HUES48 (cell line): ENCODE results near the gene ANK3.

Source experiments
- H3K27ac ChIP-seq: one replicate; pipeline ENCODE4 v1.7.0; 2013; ENCODE audit warnings: low read depth, low read length, inconsistent platforms
- H3K27me3 ChIP-seq: 2 replicates; pipeline ENCODE4 v1.6.1; 2013; ENCODE audit warnings: mild to moderate bottlenecking, low read length; ENCODE audit not compliant: control insufficient read depth, insufficient read depth
- H3K36me3 ChIP-seq: 2 replicates; pipeline ENCODE4 v1.6.1; 2013; ENCODE audit warnings: low read length; ENCODE audit not compliant: control insufficient read depth, insufficient read depth
- H3K4me1 ChIP-seq: 2 replicates; pipeline ENCODE4 v1.6.1; 2013; ENCODE audit warnings: mild to moderate bottlenecking, low read length; ENCODE audit not compliant: control insufficient read depth, insufficient read depth
- H3K4me3 ChIP-seq: 2 replicates; pipeline ENCODE4 v1.5.1; 2013; ENCODE audit warnings: mild to moderate bottlenecking, low read depth, low read length
- H3K9ac ChIP-seq: 2 replicates; pipeline ENCODE4 v1.6.1; 2013; ENCODE audit warnings: mild to moderate bottlenecking, low read depth, low read length, moderate library complexity
- H3K9me3 ChIP-seq: 2 replicates; pipeline ENCODE4 v1.6.1; 2013; ENCODE audit warnings: low read length; ENCODE audit not compliant: control insufficient read depth, insufficient read depth

Gene ANK3

GRCh38 chr10:60086421-60086820 lies 303.3 kb downstream of the ANK3 start:
- no peaks in the 10 kb centered on the region for H3K27me3 ChIP-seq
- H3K4me1 ChIP-seq, result peaks cover 19% of the 10 kb centered on the region
- no peak overlapping the region for H3K27ac ChIP-seq
- H3K9me3 ChIP-seq, result no peaks in the 10 kb centered on the region
- H3K9ac ChIP-seq, result no peak overlapping the region
- no peak overlapping the region for H3K4me3 ChIP-seq
- H3K36me3 ChIP-seq, result peaks cover 14% of the 10 kb centered on the region

GRCh38 chr10:60082744-60083344 lies 306.8 kb downstream of the ANK3 start:
- no peak overlapping the region for H3K4me3 ChIP-seq
- H3K27me3 ChIP-seq, result no peaks in the 10 kb centered on the region

GRCh38 chr10:60082341-60082740 lies 307.3 kb downstream of the ANK3 start:
- H3K4me3 ChIP-seq, result no peak overlapping the region
- peaks cover 19% of the 10 kb centered on the region for H3K4me1 ChIP-seq
- no peak overlapping the region for H3K9ac ChIP-seq
- peak overlapping the region; percentile 9 for H3K27ac ChIP-seq
- no peaks in the 10 kb centered on the region for H3K27me3 ChIP-seq
- H3K36me3 ChIP-seq, result peaks cover 12% of the 10 kb centered on the region
- H3K9me3 ChIP-seq, result no peaks in the 10 kb centered on the region

More at GRCh38 chr10:60082744-60083344, 306.8 kb downstream of the ANK3 start:
- H3K9ac ChIP-seq, result no peak overlapping the region
- peaks cover 13% of the 10 kb centered on the region for H3K36me3 ChIP-seq
- no peaks in the 10 kb centered on the region for H3K9me3 ChIP-seq
- H3K27ac ChIP-seq, result peak overlapping the region; percentile 9
- peaks cover 19% of the 10 kb centered on the region for H3K4me1 ChIP-seq

- no peak overlapping the region for H3K4me3 ChIP-seq
Measured at GRCh38 chr10:60073781-60074656, 315.7 kb downstream of the ANK3 start.

GRCh38 chr10:60073397-60073780 lies 316.3 kb downstream of the ANK3 start:
- Histone ChIP-seq H3K36me3 (peaks cover 32% of the 10 kb centered on the region), H3K27ac (no peak overlapping the region), H3K27me3 (no peaks in the 10 kb centered on the region), H3K4me1 (no peaks in the 10 kb centered on the region), H3K9me3 (no peaks in the 10 kb centered on the region), H3K9ac (no peak overlapping the region), H3K4me3 (no peak overlapping the region)

More at GRCh38 chr10:60073781-60074656, 315.7 kb downstream of the ANK3 start:
- H3K9ac ChIP-seq, result no peak overlapping the region
- peaks cover 32% of the 10 kb centered on the region for H3K36me3 ChIP-seq
- H3K9me3 ChIP-seq, result no peaks in the 10 kb centered on the region
- no peaks in the 10 kb centered on the region for H3K27me3 ChIP-seq
- no peak overlapping the region for H3K27ac ChIP-seq
- H3K4me1 ChIP-seq, result no peaks in the 10 kb centered on the region

- peaks cover 13% of the 10 kb centered on the region for H3K36me3 ChIP-seq
Measured at GRCh38 chr10:60069311-60069710, 320.4 kb downstream of the ANK3 start.

GRCh38 chr10:60050366-60050765 lies 339.3 kb downstream of the ANK3 start:
- no peak overlapping the region for H3K27ac ChIP-seq

More at GRCh38 chr10:60069311-60069710, 320.4 kb downstream of the ANK3 start:
- H3K9me3 ChIP-seq, result no peaks in the 10 kb centered on the region
- no peaks in the 10 kb centered on the region for H3K27me3 ChIP-seq
- H3K4me1 ChIP-seq, result no peaks in the 10 kb centered on the region
- no peak overlapping the region for H3K27ac ChIP-seq
- H3K9ac ChIP-seq, result no peak overlapping the region
- H3K4me3 ChIP-seq, result no peak overlapping the region

GRCh38 chr10:60048091-60048501 lies 341.6 kb downstream of the ANK3 start:
- H3K36me3 ChIP-seq, result no peaks in the 10 kb centered on the region
- no peaks in the 10 kb centered on the region for H3K9me3 ChIP-seq

More at GRCh38 chr10:60050366-60050765, 339.3 kb downstream of the ANK3 start:
- 0 out of 2 replicates have a peak, but pooled peaks cover 2% of the 10 kb centered on the region for H3K4me1 ChIP-seq
- no peaks in the 10 kb centered on the region for H3K27me3 ChIP-seq
- no peaks in the 10 kb centered on the region; the same call in 1 of the 2 replicates for H3K36me3 ChIP-seq
- no peaks in the 10 kb centered on the region for H3K9me3 ChIP-seq
- H3K4me3 ChIP-seq, result no peak overlapping the region
- no peak overlapping the region for H3K9ac ChIP-seq

GRCh38 chr10:60045571-60045970 lies 344.1 kb downstream of the ANK3 start:
- no peaks in the 10 kb centered on the region for H3K27me3 ChIP-seq
- H3K4me1 ChIP-seq, result peaks cover 19% of the 10 kb centered on the region
- H3K9me3 ChIP-seq, result no peaks in the 10 kb centered on the region
- H3K36me3 ChIP-seq, result no peaks in the 10 kb centered on the region
- no peak overlapping the region for H3K9ac ChIP-seq
- no peak overlapping the region for H3K27ac ChIP-seq
- H3K4me3 ChIP-seq, result no peak overlapping the region

More at GRCh38 chr10:60048091-60048501, 341.6 kb downstream of the ANK3 start:
- H3K9ac ChIP-seq, result no peak overlapping the region
- H3K27me3 ChIP-seq, result no peaks in the 10 kb centered on the region
- H3K4me3 ChIP-seq, result no peak overlapping the region
- H3K4me1 ChIP-seq, result 0 out of 2 replicates have a peak, but pooled peaks cover 2% of the 10 kb centered on the region
- H3K27ac ChIP-seq, result peak overlapping the region; percentile 42

GRCh38 chr10:60044971-60045370 lies 344.7 kb downstream of the ANK3 start:
- Histone ChIP-seq H3K36me3 (no peaks in the 10 kb centered on the region), H3K9ac (no peak overlapping the region), H3K4me3 (no peak overlapping the region), H3K9me3 (no peaks in the 10 kb centered on the region), H3K27ac (no peak overlapping the region), H3K4me1 (peaks cover 19% of the 10 kb centered on the region), H3K27me3 (no peaks in the 10 kb centered on the region)

- H3K4me3 ChIP-seq, result no peak overlapping the region
- no peaks in the 10 kb centered on the region for H3K36me3 ChIP-seq
- H3K9me3 ChIP-seq, result no peaks in the 10 kb centered on the region
- no peak overlapping the region for H3K27ac ChIP-seq
- H3K4me1 ChIP-seq, result peaks cover 19% of the 10 kb centered on the region
- H3K27me3 ChIP-seq, result no peaks in the 10 kb centered on the region
- no peak overlapping the region for H3K9ac ChIP-seq
Measured at GRCh38 chr10:60044242-60044641, 345.4 kb downstream of the ANK3 start.
